Tibial artery (tissue), 4 donors: ENCODE measurements around the gene ADAM19.

Source experiments
- DNase-seq, 2 donors: peaks; one replicate each; pipeline ENCODE4 v3.0.0-alpha.2; 2019
- H3K27ac ChIP-seq, 2 donors: fragments of 200-600 bp; sonication (generic) in 1 of 2; 1 replicate in 1 of 2; 2 replicates in 1 of 2; pipeline ENCODE4 v1.5.1; 2018 to 2019; ENCODE audit warnings: mild to moderate bottlenecking in 1 of 2
- H3K27me3 ChIP-seq, 2 donors: fragments of 200-600 bp; sonication (generic) in 1 of 2; one replicate each; pipeline versions ENCODE4 v1.5.1 to v1.6.0; 2016 to 2019
- H3K36me3 ChIP-seq, 3 donors: fragments of 200-600 bp; sonication (generic) in 2 of 3; one replicate each; pipeline ENCODE4 v1.5.1; 2016 to 2019; ENCODE audit warnings: mild to moderate bottlenecking in 2 of 3
- H3K4me1 ChIP-seq, 4 donors: fragments of 200-600 bp; sonication (generic) in 2 of 4; 1 replicate in 3 of 4; 2 replicates in 1 of 4; pipeline ENCODE4 v1.5.1; 2016 to 2019
- H3K4me3 ChIP-seq, 2 donors: fragments of 200-600 bp; sonication (generic) in 1 of 2; 1 replicate in 1 of 2; 2 replicates in 1 of 2; pipeline ENCODE4 v1.5.1; 2018 to 2019; ENCODE audit warnings: mild to moderate bottlenecking in 2 of 2
- H3K9me3 ChIP-seq, 3 donors: fragments of 200-600 bp; sonication (generic) in 1 of 3; one replicate each; pipeline ENCODE4 v1.5.1; 2016 to 2019
- CTCF ChIP-seq, 2 experiments: fragments of 200-600 bp in 1 of 2; fragments of 450-650 bp in 1 of 2; IDR thresholded peaks; one replicate each; pipeline ENCODE4 v1.5.1; 2017 to 2019; ENCODE audit warnings: antibody characterized with exemption in 2 of 2, mild to moderate bottlenecking in 1 of 2, moderate library complexity in 1 of 2
- intact Hi-C: fragments of 100-400 bp; cut with DNase I; formaldehyde crosslinking; loops from one replicate; pipeline ENCODE4 v1.15.0; 2023; ENCODE audit warnings: low total_unique reads

The ADAM19 gene

GRCh38 chr5:157594257-157594656, 18.7 kb upstream of the ADAM19 start:
- Histone ChIP-seq H3K36me3 (no peaks in the 10 kb centered on the region), H3K27me3 (no peaks in the 10 kb centered on the region), H3K4me3 (no peak overlapping the region), H3K27ac (no peak overlapping the region), H3K9me3 (no peaks in the 10 kb centered on the region), H3K4me1 (no peaks in the 10 kb centered on the region)
- intact Hi-C loops: no loop called here
- DNase-seq: no peak
- TF ChIP-seq CTCF (IDR thresholded peaks at IDR 0.05): no peak

- TF ChIP-seq CTCF (IDR thresholded peaks at IDR 0.05): no peak
- H3K4me1 ChIP-seq: no peaks in the 10 kb centered on the region
- H3K27me3 ChIP-seq: no peaks in the 10 kb centered on the region
- DNase-seq: no peak
- H3K4me3 ChIP-seq: no peak overlapping the region
- no peaks in the 10 kb centered on the region for H3K9me3 ChIP-seq
- intact Hi-C loops: no loop called here
- no peaks in the 10 kb centered on the region for H3K36me3 ChIP-seq
- no peak overlapping the region for H3K27ac ChIP-seq
These were observed 17.6 kb upstream of the ADAM19 start for GRCh38 chr5:157593052-157593757.

- Histone ChIP-seq H3K4me1 (no peaks in the 10 kb centered on the region), H3K27me3 (no peaks in the 10 kb centered on the region), H3K4me3 (no peak overlapping the region), H3K36me3 (no peaks in the 10 kb centered on the region), H3K27ac (no peak overlapping the region), H3K9me3 (no peaks in the 10 kb centered on the region)
- intact Hi-C loops: no loop called here
- no peak for DNase-seq
- TF ChIP-seq CTCF (IDR thresholded peaks at IDR 0.05): no peak
These were observed 17.0 kb upstream of the ADAM19 start for GRCh38 chr5:157592594-157592993.

- Histone ChIP-seq H3K4me1 (no peaks in the 10 kb centered on the region), H3K9me3 (no peaks in the 10 kb centered on the region), H3K36me3 (no peaks in the 10 kb centered on the region), H3K4me3 (no peak overlapping the region), H3K27me3 (no peaks in the 10 kb centered on the region), H3K27ac (no peak overlapping the region)
- intact Hi-C loops: no loop called here
- no peak for TF ChIP-seq CTCF (IDR thresholded peaks at IDR 0.05)
- DNase-seq: no peak
These were observed 14.9 kb upstream of the ADAM19 start for GRCh38 chr5:157590478-157590877.

- Histone ChIP-seq H3K27ac (no peak overlapping the region), H3K4me3 (no peak overlapping the region), H3K36me3 (no peaks in the 10 kb centered on the region), H3K27me3 (no peaks in the 10 kb centered on the region), H3K4me1 (peaks cover 0 to 3% (median 0%) of the 10 kb centered on the region in 4 donors), H3K9me3 (no peaks in the 10 kb centered on the region)
- no peak for DNase-seq
- no peak for TF ChIP-seq CTCF (IDR thresholded peaks at IDR 0.05)
- intact Hi-C loops: no loop called here
These were observed 9.1 kb upstream of the ADAM19 start for GRCh38 chr5:157584628-157585027.
